ENCODE measurements around the gene OTOR. TPM values are rescaled to one million over a fixed set of nuclear protein-coding genes. Genes with fewer than 3 reads are reported as not detected.

OTOR gene
- total and polyA plus RNA-seq, 2 donors (not counting 3 experiments of a cell fraction or from before 2014, with no cell fraction given), result not detected

GRCh38 chr20:16709017-16709416 is 39.1 kb upstream of the OTOR start:
- no peaks in the 10 kb centered on the region for H3K36me3 ChIP-seq (ENCODE audit: control insufficient read depth in 2 of 2, extremely low read depth in 1 of 2, insufficient read depth in 2 of 2, low read length in 2 of 2)
- no peak overlapping the region for H3K9ac ChIP-seq (replicated peaks; ENCODE audit: extremely low read depth, insufficient read depth, low read length)
- dilution Hi-C loops (cut with MboI; ENCODE audit: extremely low pct_ligation_motif_present, low sequenced_read_pairs) (no loop called here), intact Hi-C loops (cut with micrococcal nuclease) (no loop called here)
- H3K4me2 ChIP-seq (ENCODE audit: insufficient read depth, low read length), result no peak overlapping the region
- no peak overlapping the region for H3K4me3 ChIP-seq (replicated peaks in 1 of 3; ENCODE audit: insufficient read depth in 1 of 3, low read depth in 1 of 3, low read length in 3 of 3)
- FAIRE-seq, result no peak
- H3K79me2 ChIP-seq (ENCODE audit: control insufficient read depth, insufficient read depth, low read length), result no peaks in the 10 kb centered on the region
- TF ChIP-seq, protein P1, sequence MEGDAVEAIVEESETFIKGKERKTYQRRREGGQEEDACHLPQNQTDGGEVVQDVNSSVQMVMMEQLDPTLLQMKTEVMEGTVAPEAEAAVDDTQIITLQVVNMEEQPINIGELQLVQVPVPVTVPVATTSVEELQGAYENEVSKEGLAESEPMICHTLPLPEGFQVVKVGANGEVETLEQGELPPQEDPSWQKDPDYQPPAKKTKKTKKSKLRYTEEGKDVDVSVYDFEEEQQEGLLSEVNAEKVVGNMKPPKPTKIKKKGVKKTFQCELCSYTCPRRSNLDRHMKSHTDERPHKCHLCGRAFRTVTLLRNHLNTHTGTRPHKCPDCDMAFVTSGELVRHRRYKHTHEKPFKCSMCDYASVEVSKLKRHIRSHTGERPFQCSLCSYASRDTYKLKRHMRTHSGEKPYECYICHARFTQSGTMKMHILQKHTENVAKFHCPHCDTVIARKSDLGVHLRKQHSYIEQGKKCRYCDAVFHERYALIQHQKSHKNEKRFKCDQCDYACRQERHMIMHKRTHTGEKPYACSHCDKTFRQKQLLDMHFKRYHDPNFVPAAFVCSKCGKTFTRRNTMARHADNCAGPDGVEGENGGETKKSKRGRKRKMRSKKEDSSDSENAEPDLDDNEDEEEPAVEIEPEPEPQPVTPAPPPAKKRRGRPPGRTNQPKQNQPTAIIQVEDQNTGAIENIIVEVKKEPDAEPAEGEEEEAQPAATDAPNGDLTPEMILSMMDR (IDR thresholded peaks at IDR 0.05; ENCODE audit: extremely low read depth in 1 of 2, insufficient read depth in 1 of 2, low read depth in 1 of 2, low read length in 2 of 2), result no peak
- no peak for TF ChIP-seq MYC (IDR thresholded peaks at IDR 0.05; ENCODE audit: low read depth, low read length)
- TF ChIP-seq POLR2AphosphoS5 (IDR thresholded peaks at IDR 0.05; ENCODE audit: insufficient read depth, low read depth, low read length), result no peak
- TF ChIP-seq JUN (IDR thresholded peaks at IDR 0.05; ENCODE audit: borderline replicate concordance, insufficient read depth, insufficient read length, low read depth), result no peak
- no peak for TF ChIP-seq POLR2A (IDR thresholded peaks at IDR 0.05; ENCODE audit: low read depth, low read length)
- no peak for TF ChIP-seq EZH2 (IDR thresholded peaks at IDR 0.05; ENCODE audit: borderline replicate concordance, low read depth, low read length, severe bottlenecking)
- no peak for TF ChIP-seq FOS (IDR thresholded peaks at IDR 0.05; ENCODE audit: borderline replicate concordance, insufficient read depth, low read length)
- no peak for TF ChIP-seq MAX (IDR thresholded peaks at IDR 0.05; ENCODE audit: insufficient read depth, insufficient read length)
- no peak for TF ChIP-seq GATA2 (IDR thresholded peaks at IDR 0.05; ENCODE audit: insufficient read depth, insufficient read length, low read depth, low read length)
- H3K27me3 ChIP-seq (ENCODE audit: control insufficient read depth in 2 of 2, insufficient read depth in 2 of 2, low read length in 2 of 2), result peaks cover 0 to 1% of the 10 kb centered on the region in 2 experiments
- CTCF ChIA-PET, result no interaction called here
- H3K4me1 ChIP-seq (ENCODE audit: control insufficient read depth, extremely low read depth, insufficient read depth, low read length), result no peaks in the 10 kb centered on the region
- no peaks in the 10 kb centered on the region for H4K20me1 ChIP-seq (replicated peaks; ENCODE audit: control insufficient read depth, extremely low read depth, insufficient read depth, low read length)
- POLR2A ChIA-PET, result no interaction called here
- no peaks in the 10 kb centered on the region for H3K9me1 ChIP-seq (replicated peaks; ENCODE audit: control insufficient read depth, extremely low read depth, insufficient read depth, low read length)
- no peak overlapping the region for H3K27ac ChIP-seq (ENCODE audit: insufficient read depth, low read depth, low read length)
- BruUV-seq (replicated peaks), result no TSS peak
- no peaks in the 10 kb centered on the region for H3K9me3 ChIP-seq (replicated peaks; ENCODE audit: control insufficient read depth, insufficient read depth, low read length)
- no peak for DNase-seq (ENCODE audit: low read depth, low spot score)
- H2AFZ ChIP-seq (ENCODE audit: low read depth, low read length), result no peak overlapping the region
